ENCODE results near the gene POLR2L.

The POLR2L gene

GRCh38 chr11:870127-870413, 27.7 kb upstream of the POLR2L start:
- Histone ChIP-seq H3K27ac (no peak overlapping the region), H3K4me3 (no peak overlapping the region)

- no peak overlapping the region for H3K27ac ChIP-seq
- H3K4me3 ChIP-seq: no peak overlapping the region
Measured at GRCh38 chr11:869399-870126, 27.2 kb upstream of the POLR2L start.

GRCh38 chr11:868802-869201, 26.5 kb upstream of the POLR2L start:
- H3K27ac ChIP-seq: no peak overlapping the region

GRCh38 chr11:868394-868793, 26.1 kb upstream of the POLR2L start:
- H3K27ac ChIP-seq: no peak overlapping the region
- H3K4me3 ChIP-seq: no peak overlapping the region

More at GRCh38 chr11:868802-869201, 26.5 kb upstream of the POLR2L start:
- no peak overlapping the region for H3K4me3 ChIP-seq

GRCh38 chr11:867856-868358, 25.6 kb upstream of the POLR2L start:
- Histone ChIP-seq H3K27ac (no peak overlapping the region), H3K4me3 (no peak overlapping the region)

- Histone ChIP-seq H3K27ac (no peak overlapping the region), H3K4me3 (no peak overlapping the region)
Measured at GRCh38 chr11:866481-866880, 24.2 kb upstream of the POLR2L start.

- Histone ChIP-seq H3K27ac (no peak overlapping the region), H3K4me3 (no peak overlapping the region)
Measured at GRCh38 chr11:865462-866430, 23.4 kb upstream of the POLR2L start.

GRCh38 chr11:864898-865297, 22.6 kb upstream of the POLR2L start:
- Histone ChIP-seq H3K4me3 (no peak overlapping the region), H3K27ac (no peak overlapping the region)

GRCh38 chr11:863910-864827, 21.8 kb upstream of the POLR2L start:
- Histone ChIP-seq H3K4me3 (no peak overlapping the region), H3K27ac (no peak overlapping the region)

GRCh38 chr11:863023-863909, 20.9 kb upstream of the POLR2L start:
- no peak overlapping the region for H3K27ac ChIP-seq
- no peak overlapping the region for H3K4me3 ChIP-seq

- no peak overlapping the region for H3K27ac ChIP-seq
- H3K4me3 ChIP-seq: no peak overlapping the region
Measured at GRCh38 chr11:862696-863022, 20.3 kb upstream of the POLR2L start.

GRCh38 chr11:862081-862661, 19.8 kb upstream of the POLR2L start:
- Histone ChIP-seq H3K4me3 (no peak overlapping the region), H3K27ac (peak overlapping the region in 2 of 21 experiments; percentile 28 to 43)

- H3K4me3 ChIP-seq: no peak overlapping the region
- no peak overlapping the region for H3K27ac ChIP-seq
Measured at GRCh38 chr11:861105-861479, 18.8 kb upstream of the POLR2L start.

- H3K27ac ChIP-seq: peak overlapping the region in 3 of 21 experiments; percentile 7 to 19 (median 7)
- no peak overlapping the region for H3K4me3 ChIP-seq
Measured at GRCh38 chr11:860234-861104, 18.1 kb upstream of the POLR2L start.

GRCh38 chr11:859394-860131, 17.2 kb upstream of the POLR2L start:
- peak overlapping the region in 2 of 7 experiments; percentile 9 to 10 for H3K4me3 ChIP-seq
- peak overlapping the region in 3 of 21 experiments; percentile 7 to 19 (median 7) for H3K27ac ChIP-seq

GRCh38 chr11:858762-859339, 16.5 kb upstream of the POLR2L start:
- Histone ChIP-seq H3K4me3 (no peak overlapping the region), H3K27ac (no peak overlapping the region)

Data from skin epidermis (tissue), 12 donors.